Measurements from ENCODE around the gene COPS6.
A peak's percentile ranks its signal among the peaks of the same experiment; 100 is the strongest.

COPS6 gene

GRCh38 chr7:100077205-100077604, 11.6 kb upstream of the COPS6 start:
- Histone ChIP-seq H3K9me3 (ENCODE audit: control insufficient read depth, low read length) (no peaks in the 10 kb centered on the region), H3K36me3 (ENCODE audit: control insufficient read depth, insufficient read depth, low read length) (peaks cover 75% of the 10 kb centered on the region)

GRCh38 chr7:100079024-100079560, 9.7 kb upstream of the COPS6 start:
- Histone ChIP-seq H3K4me1 (ENCODE audit: control insufficient read depth, insufficient read depth, low read length) (peaks cover 12% of the 10 kb centered on the region), H3K36me3 (ENCODE audit: control insufficient read depth, insufficient read depth, low read length) (peaks cover 56% of the 10 kb centered on the region), H3K4me3 (ENCODE audit: insufficient read depth, low read depth, low read length) (no peak overlapping the region), H3K27me3 (ENCODE audit: control insufficient read depth, insufficient read depth, low read length, poor library complexity, severe bottlenecking) (no peaks in the 10 kb centered on the region), H3K9me3 (ENCODE audit: control insufficient read depth, low read length) (no peaks in the 10 kb centered on the region), H3K27ac (ENCODE audit: insufficient read depth, low read depth, low read length, poor library complexity, severe bottlenecking) (no peak overlapping the region)
- WGBS, 2 experiments: 95 to 96% methylated on average over 7 of the region's 7 CpGs

More at GRCh38 chr7:100077205-100077604, 11.6 kb upstream of the COPS6 start:
- no peaks in the 10 kb centered on the region for H3K27me3 ChIP-seq (ENCODE audit: control insufficient read depth, insufficient read depth, low read length, poor library complexity, severe bottlenecking)
- H3K4me3 ChIP-seq (ENCODE audit: insufficient read depth, low read depth, low read length): no peak overlapping the region
- peaks cover 6% of the 10 kb centered on the region for H3K4me1 ChIP-seq (ENCODE audit: control insufficient read depth, insufficient read depth, low read length)
- H3K27ac ChIP-seq (ENCODE audit: insufficient read depth, low read depth, low read length, poor library complexity, severe bottlenecking): no peak overlapping the region
- 81 to 85% methylated on average over 4 of the region's 4 CpGs for WGBS, 2 experiments

GRCh38 chr7:100080907-100081534, 7.7 kb upstream of the COPS6 start:
- H3K27me3 ChIP-seq (ENCODE audit: control insufficient read depth, insufficient read depth, low read length, poor library complexity, severe bottlenecking): no peaks in the 10 kb centered on the region
- H3K4me3 ChIP-seq (ENCODE audit: insufficient read depth, low read depth, low read length): peak overlapping the region; percentile 97
- H3K36me3 ChIP-seq (ENCODE audit: control insufficient read depth, insufficient read depth, low read length): peaks cover 37% of the 10 kb centered on the region
- 1 to 2% methylated on average over 34 of the region's 34 CpGs for WGBS, 2 experiments
- H3K9me3 ChIP-seq (ENCODE audit: control insufficient read depth, low read length): no peaks in the 10 kb centered on the region
- H3K4me1 ChIP-seq (ENCODE audit: control insufficient read depth, insufficient read depth, low read length): peaks cover 12% of the 10 kb centered on the region
- H3K27ac ChIP-seq (ENCODE audit: insufficient read depth, low read depth, low read length, poor library complexity, severe bottlenecking): peak overlapping the region; percentile 81

- H3K36me3 ChIP-seq (ENCODE audit: control insufficient read depth, insufficient read depth, low read length): peaks cover 31% of the 10 kb centered on the region
- peaks cover 12% of the 10 kb centered on the region for H3K4me1 ChIP-seq (ENCODE audit: control insufficient read depth, insufficient read depth, low read length)
- 0 to 1% methylated on average over 55 of the region's 55 CpGs for WGBS, 2 experiments
- H3K27me3 ChIP-seq (ENCODE audit: control insufficient read depth, insufficient read depth, low read length, poor library complexity, severe bottlenecking): no peaks in the 10 kb centered on the region
- H3K27ac ChIP-seq (ENCODE audit: insufficient read depth, low read depth, low read length, poor library complexity, severe bottlenecking): peak within 1 kb of the TSS; percentile 84
- H3K4me3 ChIP-seq (ENCODE audit: insufficient read depth, low read depth, low read length): peak within 1 kb of the TSS; percentile 97
- no peaks in the 10 kb centered on the region for H3K9me3 ChIP-seq (ENCODE audit: control insufficient read depth, low read length)
These were observed 7.2 kb upstream of the COPS6 start, which contains the start of gene ZNF3 for GRCh38 chr7:100081535-100082102. Gene ZNF3 (minus strand): TSS chr7:100081723. CDS start chr7:100077357, 4,366 bp downstream.

- Histone ChIP-seq H3K4me3 (ENCODE audit: insufficient read depth, low read depth, low read length) (no peak overlapping the region), H3K27me3 (ENCODE audit: control insufficient read depth, insufficient read depth, low read length, poor library complexity, severe bottlenecking) (no peaks in the 10 kb centered on the region), H3K27ac (ENCODE audit: insufficient read depth, low read depth, low read length, poor library complexity, severe bottlenecking) (peak overlapping the region; percentile 71), H3K9me3 (ENCODE audit: control insufficient read depth, low read length) (no peaks in the 10 kb centered on the region), H3K4me1 (ENCODE audit: control insufficient read depth, insufficient read depth, low read length) (peaks cover 12% of the 10 kb centered on the region), H3K36me3 (ENCODE audit: control insufficient read depth, insufficient read depth, low read length) (peaks cover 17% of the 10 kb centered on the region)
- 84 to 88% methylated on average over 4 of the region's 4 CpGs for WGBS, 2 experiments
These were observed 5.8 kb upstream of the COPS6 start for GRCh38 chr7:100082978-100083377.

GRCh38 chr7:100085515-100085914, 3.3 kb upstream of the COPS6 start:
- H3K27me3 ChIP-seq (ENCODE audit: control insufficient read depth, insufficient read depth, low read length, poor library complexity, severe bottlenecking): no peaks in the 10 kb centered on the region
- H3K4me1 ChIP-seq (ENCODE audit: control insufficient read depth, insufficient read depth, low read length): peaks cover 11% of the 10 kb centered on the region
- H3K4me3 ChIP-seq (ENCODE audit: insufficient read depth, low read depth, low read length): no peak overlapping the region
- WGBS, 2 experiments: 89 to 90% methylated on average over 3 of the region's 3 CpGs
- no peaks in the 10 kb centered on the region for H3K9me3 ChIP-seq (ENCODE audit: control insufficient read depth, low read length)
- H3K36me3 ChIP-seq (ENCODE audit: control insufficient read depth, insufficient read depth, low read length): no peaks in the 10 kb centered on the region
- no peak overlapping the region for H3K27ac ChIP-seq (ENCODE audit: insufficient read depth, low read depth, low read length, poor library complexity, severe bottlenecking)

GRCh38 chr7:100087055-100087750, 1.6 kb upstream of the COPS6 start:
- H3K4me3 ChIP-seq (ENCODE audit: insufficient read depth, low read depth, low read length): no peak overlapping the region

GRCh38 chr7:100088095-100088620, 611 bp upstream of the COPS6 start:
- H3K36me3 ChIP-seq (ENCODE audit: control insufficient read depth, insufficient read depth, low read length): peaks cover 16% of the 10 kb centered on the region
- H3K9me3 ChIP-seq (ENCODE audit: control insufficient read depth, low read length): no peaks in the 10 kb centered on the region
- peaks cover 5% of the 10 kb centered on the region for H3K4me1 ChIP-seq (ENCODE audit: control insufficient read depth, insufficient read depth, low read length)
- 90 to 91% methylated on average over 11 of the region's 11 CpGs for WGBS, 2 experiments
- no peaks in the 10 kb centered on the region for H3K27me3 ChIP-seq (ENCODE audit: control insufficient read depth, insufficient read depth, low read length, poor library complexity, severe bottlenecking)
- peak overlapping the region; percentile 61 for H3K27ac ChIP-seq (ENCODE audit: insufficient read depth, low read depth, low read length, poor library complexity, severe bottlenecking)
- peak overlapping the region; percentile 81 for H3K4me3 ChIP-seq (ENCODE audit: insufficient read depth, low read depth, low read length)

More at GRCh38 chr7:100087055-100087750, 1.6 kb upstream of the COPS6 start:
- H3K27me3 ChIP-seq (ENCODE audit: control insufficient read depth, insufficient read depth, low read length, poor library complexity, severe bottlenecking): no peaks in the 10 kb centered on the region
- no peak overlapping the region for H3K27ac ChIP-seq (ENCODE audit: insufficient read depth, low read depth, low read length, poor library complexity, severe bottlenecking)
- H3K36me3 ChIP-seq (ENCODE audit: control insufficient read depth, insufficient read depth, low read length): peaks cover 8% of the 10 kb centered on the region
- WGBS, 2 experiments: 85 to 86% methylated on average over 10 of the region's 10 CpGs
- H3K9me3 ChIP-seq (ENCODE audit: control insufficient read depth, low read length): no peaks in the 10 kb centered on the region
- peaks cover 11% of the 10 kb centered on the region for H3K4me1 ChIP-seq (ENCODE audit: control insufficient read depth, insufficient read depth, low read length)

- Histone ChIP-seq H3K4me1 (ENCODE audit: control insufficient read depth, insufficient read depth, low read length) (peaks cover 5% of the 10 kb centered on the region), H3K27me3 (ENCODE audit: control insufficient read depth, insufficient read depth, low read length, poor library complexity, severe bottlenecking) (no peaks in the 10 kb centered on the region), H3K9me3 (ENCODE audit: control insufficient read depth, low read length) (no peaks in the 10 kb centered on the region), H3K4me3 (ENCODE audit: insufficient read depth, low read depth, low read length) (peak overlapping the region; percentile 81), H3K27ac (ENCODE audit: insufficient read depth, low read depth, low read length, poor library complexity, severe bottlenecking) (no peak overlapping the region), H3K36me3 (ENCODE audit: control insufficient read depth, insufficient read depth, low read length) (peaks cover 30% of the 10 kb centered on the region)
- WGBS, 2 experiments: 43 to 57% methylated on average over 7 of the region's 7 CpGs
These were observed 858 bp downstream of the COPS6 start for GRCh38 chr7:100089458-100090196.
